Trophoblast cell (in vitro differentiated cells and primary cell): ENCODE measurements around the gene RORC.
A peak's percentile ranks its signal among the peaks of the same experiment; 100 is the strongest.

Experiments
- DNase-seq, 2 donors: peaks; one replicate each; pipeline ENCODE4 v3.0.0-alpha.2; 2016
- H2AFZ ChIP-seq: 2 replicates; pipeline ENCODE4 v1.6.1; 2013; ENCODE audit warnings: low read length, moderate library complexity, mild to moderate bottlenecking; ENCODE audit not compliant: insufficient read depth, poor library complexity
- H2AK5ac ChIP-seq: 2 replicates; pipeline ENCODE4 v1.6.1; 2013; ENCODE audit warnings: mild to moderate bottlenecking, low read length
- H2BK120ac ChIP-seq: 2 replicates; pipeline ENCODE4 v1.6.1; 2013; ENCODE audit warnings: low read length, mild to moderate bottlenecking, moderate library complexity; ENCODE audit not compliant: insufficient read depth, poor library complexity
- H2BK12ac ChIP-seq: 2 replicates; pipeline ENCODE4 v1.6.1; 2013; ENCODE audit warnings: mild to moderate bottlenecking, low read length, moderate library complexity
- H2BK5ac ChIP-seq: 2 replicates; pipeline ENCODE4 v1.6.1; 2013; ENCODE audit warnings: low read length, low read depth, moderate library complexity, mild to moderate bottlenecking; ENCODE audit not compliant: poor library complexity
- H3K14ac ChIP-seq: 2 replicates; pipeline ENCODE4 v1.6.1; 2013; ENCODE audit warnings: mild to moderate bottlenecking, low read length
- H3K18ac ChIP-seq: 2 replicates; pipeline ENCODE4 v1.6.1; 2013; ENCODE audit warnings: mild to moderate bottlenecking, low read length
- H3K23ac ChIP-seq: 2 replicates; pipeline ENCODE4 v1.6.1; 2013; ENCODE audit warnings: low read length
- H3K27ac ChIP-seq: 2 replicates; pipeline ENCODE4 v1.5.1; 2013; ENCODE audit warnings: low read depth, mild to moderate bottlenecking, inconsistent platforms, low read length, moderate library complexity
- H3K27me3 ChIP-seq: 2 replicates; pipeline ENCODE4 v1.6.1; 2013; ENCODE audit warnings: inconsistent platforms, mild to moderate bottlenecking, low read length, moderate library complexity; ENCODE audit not compliant: insufficient read depth
- H3K36me3 ChIP-seq, 2 experiments: 1 replicate in 1 of 2; 2 replicates in 1 of 2; pipeline ENCODE4 v1.6.1; 2013; ENCODE audit warnings: low read length in 2 of 2, mild to moderate bottlenecking in 2 of 2, moderate library complexity in 1 of 2; ENCODE audit not compliant: insufficient read depth in 2 of 2, control insufficient read depth in 1 of 2
- H3K4ac ChIP-seq: 2 replicates; pipeline ENCODE4 v1.6.1; 2013; ENCODE audit warnings: low read depth, mild to moderate bottlenecking, low read length, moderate library complexity
- H3K4me1 ChIP-seq, 2 experiments: 1 replicate in 1 of 2; 2 replicates in 1 of 2; pipeline ENCODE4 v1.6.1; 2013; ENCODE audit warnings: low read length in 2 of 2, mild to moderate bottlenecking in 2 of 2, moderate library complexity in 1 of 2; ENCODE audit not compliant: insufficient read depth in 2 of 2, control insufficient read depth in 1 of 2
- H3K4me2 ChIP-seq: 2 replicates; pipeline ENCODE4 v1.6.1; 2013; ENCODE audit warnings: inconsistent platforms, mild to moderate bottlenecking, low read length, moderate library complexity
- H3K4me3 ChIP-seq: 2 replicates; pipeline ENCODE4 v1.5.1; 2013; ENCODE audit warnings: mild to moderate bottlenecking, low read depth, low read length, inconsistent platforms
- H3K79me1 ChIP-seq: one replicate; pipeline ENCODE4 v1.6.1; 2013; ENCODE audit warnings: low read length
- H3K79me2 ChIP-seq: 2 replicates; pipeline ENCODE4 v1.6.1; 2013; ENCODE audit warnings: low read length, mild to moderate bottlenecking; ENCODE audit not compliant: control insufficient read depth, insufficient read depth, poor library complexity
- H3K9ac ChIP-seq: 2 replicates; pipeline ENCODE4 v1.6.1; 2013; ENCODE audit warnings: mild to moderate bottlenecking, low read length
- H3K9me3 ChIP-seq: 2 replicates; pipeline ENCODE4 v1.6.1; 2013; ENCODE audit warnings: low read depth, mild to moderate bottlenecking, control low read depth, inconsistent platforms, low read length; ENCODE audit not compliant: insufficient read depth
- H4K12ac ChIP-seq: 2 replicates; pipeline ENCODE4 v1.6.1; 2013; ENCODE audit warnings: low read depth, mild to moderate bottlenecking, low read length, moderate library complexity
- H4K8ac ChIP-seq: 2 replicates; pipeline ENCODE4 v1.6.1; 2013; ENCODE audit warnings: low read depth, mild to moderate bottlenecking, low read length, moderate library complexity
- H4K91ac ChIP-seq: one replicate; pipeline ENCODE4 v1.6.1; 2013; ENCODE audit warnings: low read depth, mild to moderate bottlenecking, low read length, moderate library complexity
- WGBS: extraction: QIAGEN DNeasy Blood & Tissue Kit; methylation state at CpG from one replicate; pipeline ENCODE4 v1.1.7; 2013; ENCODE audit warnings: missing lambda C conversion rate; ENCODE audit not compliant: insufficient read length, insufficient coverage; ENCODE audit errors: extremely low coverage; 5-methylcytosine and 5-hydroxymethylcytosine counted together

RORC gene

DNA sequence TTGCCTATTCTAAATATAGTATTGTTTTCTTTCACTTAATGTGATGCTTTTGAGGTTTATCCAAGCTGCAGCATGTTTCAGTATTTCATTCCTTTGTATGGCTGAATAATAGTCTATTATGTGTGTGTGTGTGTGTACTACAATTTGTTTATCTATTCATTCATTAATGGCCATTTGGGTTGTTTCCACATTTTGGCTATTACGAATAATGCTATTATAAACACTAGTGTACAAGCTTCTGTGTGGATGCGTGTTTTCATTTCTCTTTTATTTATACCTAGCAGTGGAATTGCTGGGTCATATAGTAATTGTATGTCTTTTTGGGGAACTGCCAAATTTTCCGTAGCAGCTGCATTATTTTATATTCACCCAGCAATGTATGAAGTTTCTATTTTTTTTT lies 36.9 kb upstream of the RORC start:
- Histone ChIP-seq H3K9me3 (no peaks in the 10 kb centered on the region), H2BK12ac (no peak overlapping the region), H3K18ac (no peak overlapping the region), H3K4me1 (peaks cover 0 to 4% of the 10 kb centered on the region in 2 experiments), H2AFZ (no peak overlapping the region), H4K8ac (no peak overlapping the region), H3K14ac (no peak overlapping the region), H3K23ac (no peak overlapping the region), H4K12ac (no peak overlapping the region), H2AK5ac (no peak overlapping the region), H2BK5ac (no peak overlapping the region), H3K9ac (no peak overlapping the region), H3K79me2 (no peaks in the 10 kb centered on the region), H3K4me2 (no peak overlapping the region), H3K4me3 (no peak overlapping the region), H3K36me3 (no peaks in the 10 kb centered on the region), H4K91ac (no peak overlapping the region), H3K79me1 (no peaks in the 10 kb centered on the region), H3K27ac (no peak overlapping the region), H3K27me3 (no peaks in the 10 kb centered on the region), H2BK120ac (no peak overlapping the region), H3K4ac (no peak overlapping the region)
- WGBS: no CpG with 5 or more reads among the region's 3 CpGs
- DNase-seq: no peak

DNA sequence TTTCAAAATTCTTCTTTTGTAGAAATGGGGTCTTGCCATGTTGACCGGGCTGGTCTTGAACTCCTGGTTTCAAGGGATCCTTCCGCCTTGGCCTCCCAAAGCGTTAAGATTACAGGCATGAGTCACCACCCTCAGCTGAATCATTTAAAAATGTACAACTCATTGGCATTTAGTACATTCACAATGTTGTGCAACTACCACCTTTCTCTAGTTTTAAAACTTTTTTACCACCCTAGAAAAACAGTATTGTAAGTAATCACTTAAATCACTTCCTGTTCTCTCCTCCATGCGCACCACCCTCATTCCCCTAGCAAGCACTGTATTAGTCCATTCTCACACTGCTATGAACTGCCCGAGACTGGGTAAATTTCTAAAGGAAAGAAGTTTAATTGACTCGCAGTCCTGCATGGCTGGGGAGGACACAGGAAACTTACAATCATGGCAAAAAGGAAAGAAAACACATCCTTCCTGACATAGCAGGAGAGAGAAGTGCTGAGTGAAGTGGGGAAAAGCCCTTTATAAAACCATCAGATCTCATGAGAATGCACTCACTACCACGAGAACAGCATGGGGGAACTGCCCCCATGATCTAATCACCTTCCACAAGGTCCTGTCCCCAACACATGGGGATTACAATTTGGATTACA lies 36.3 kb upstream of the RORC start:
- no peak overlapping the region for H4K91ac ChIP-seq
- H2AFZ ChIP-seq: no peak overlapping the region
- no peak overlapping the region for H2BK120ac ChIP-seq
- no peak overlapping the region for H3K27ac ChIP-seq
- WGBS: no CpG with 5 or more reads among the region's 7 CpGs
- no peaks in the 10 kb centered on the region for H3K9me3 ChIP-seq
- H2BK12ac ChIP-seq: no peak overlapping the region
- DNase-seq: peak; percentile 77 to 95
- peaks cover 0 to 4% of the 10 kb centered on the region in 2 experiments for H3K4me1 ChIP-seq
- H3K9ac ChIP-seq: no peak overlapping the region
- no peak overlapping the region for H3K4me3 ChIP-seq
- no peak overlapping the region for H4K8ac ChIP-seq
- H2BK5ac ChIP-seq: no peak overlapping the region
- H3K36me3 ChIP-seq: no peaks in the 10 kb centered on the region
- H3K14ac ChIP-seq: no peak overlapping the region
- no peak overlapping the region for H2AK5ac ChIP-seq
- no peaks in the 10 kb centered on the region for H3K79me1 ChIP-seq
- H3K18ac ChIP-seq: no peak overlapping the region
- no peak overlapping the region for H3K23ac ChIP-seq
- H3K4me2 ChIP-seq: no peak overlapping the region
- H3K79me2 ChIP-seq: no peaks in the 10 kb centered on the region
- H3K27me3 ChIP-seq: no peaks in the 10 kb centered on the region
- no peak overlapping the region for H3K4ac ChIP-seq
- H4K12ac ChIP-seq: no peak overlapping the region

DNA sequence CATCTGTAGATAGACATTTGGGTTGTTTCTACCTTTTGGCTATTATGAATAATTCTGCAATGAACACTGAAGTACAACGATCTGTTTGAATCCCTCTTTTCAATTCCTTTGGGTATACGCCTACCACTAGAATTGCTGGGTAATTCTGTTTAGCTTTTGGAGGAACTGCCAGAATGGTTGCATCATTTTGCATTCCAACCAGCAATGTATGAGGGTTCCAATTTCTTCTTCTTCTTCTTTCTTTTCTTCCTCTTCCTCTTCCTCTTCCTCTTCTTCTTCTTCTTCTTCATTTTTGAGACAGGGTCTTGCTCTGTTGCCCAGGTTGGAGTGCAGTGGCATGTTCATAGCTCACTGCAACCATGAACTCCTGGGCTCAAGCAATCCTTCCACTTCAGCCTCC lies 35.7 kb upstream of the RORC start:
- no peak overlapping the region for H4K8ac ChIP-seq
- no CpG with 5 or more reads among the region's 2 CpGs for WGBS
- no peak overlapping the region for H3K18ac ChIP-seq
- no peak overlapping the region for H3K14ac ChIP-seq
- no peak overlapping the region for H4K12ac ChIP-seq
- no peak overlapping the region for H3K27ac ChIP-seq
- H3K9ac ChIP-seq: no peak overlapping the region
- H3K9me3 ChIP-seq: no peaks in the 10 kb centered on the region
- H3K27me3 ChIP-seq: no peaks in the 10 kb centered on the region
- no peaks in the 10 kb centered on the region for H3K79me1 ChIP-seq
- H3K4me2 ChIP-seq: no peak overlapping the region
- no peak overlapping the region for H2BK5ac ChIP-seq
- H3K36me3 ChIP-seq: no peaks in the 10 kb centered on the region
- H3K79me2 ChIP-seq: no peaks in the 10 kb centered on the region
- H2AFZ ChIP-seq: no peak overlapping the region
- no peak overlapping the region for H3K23ac ChIP-seq
- DNase-seq: peak in 1 of 2 donors; percentile 88
- no peak overlapping the region for H4K91ac ChIP-seq
- no peak overlapping the region for H3K4ac ChIP-seq
- no peak overlapping the region for H2BK120ac ChIP-seq
- no peak overlapping the region for H2BK12ac ChIP-seq
- H3K4me1 ChIP-seq: peaks cover 0 to 4% of the 10 kb centered on the region in 2 experiments
- no peak overlapping the region for H3K4me3 ChIP-seq
- H2AK5ac ChIP-seq: no peak overlapping the region

DNA sequence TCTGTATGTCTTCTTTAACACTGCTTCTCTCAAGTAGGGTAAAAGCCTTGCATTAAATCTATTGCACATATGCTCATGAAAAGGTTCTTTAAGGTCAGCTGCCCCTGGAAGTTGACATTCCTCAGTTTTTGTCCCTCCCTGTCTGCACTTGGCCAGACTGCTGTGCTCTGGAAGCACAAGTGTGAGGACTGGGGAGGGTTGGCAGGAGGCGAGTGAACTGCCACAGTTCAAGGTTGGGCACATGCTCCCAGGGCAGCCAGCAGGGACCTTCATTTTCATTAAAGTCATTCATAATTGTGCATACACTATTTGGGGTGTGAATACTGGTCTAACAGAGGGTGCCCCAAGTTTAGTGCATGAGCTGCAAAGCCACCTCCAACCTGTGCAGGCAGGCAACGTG lies 32.8 kb upstream of the RORC start:
- H4K91ac ChIP-seq: no peak overlapping the region
- H3K4me3 ChIP-seq: no peak overlapping the region
- no peaks in the 10 kb centered on the region for H3K27me3 ChIP-seq
- no peak overlapping the region for H2BK120ac ChIP-seq
- peaks cover 19 to 20% of the 10 kb centered on the region in 2 experiments for H3K4me1 ChIP-seq
- no peak overlapping the region for H3K27ac ChIP-seq
- H3K4me2 ChIP-seq: no peak overlapping the region
- no peak overlapping the region for H2BK12ac ChIP-seq
- DNase-seq: no peak
- H4K8ac ChIP-seq: no peak overlapping the region
- H3K14ac ChIP-seq: no peak overlapping the region
- H3K9ac ChIP-seq: no peak overlapping the region
- H3K4ac ChIP-seq: no peak overlapping the region
- H2AK5ac ChIP-seq: no peak overlapping the region
- no peaks in the 10 kb centered on the region for H3K36me3 ChIP-seq
- no peak overlapping the region for H2AFZ ChIP-seq
- no peak overlapping the region for H3K23ac ChIP-seq
- WGBS: no CpG with 5 or more reads among the region's 2 CpGs
- H3K79me1 ChIP-seq: peaks cover 15% of the 10 kb centered on the region
- H3K9me3 ChIP-seq: no peaks in the 10 kb centered on the region
- H4K12ac ChIP-seq: no peak overlapping the region
- H3K18ac ChIP-seq: no peak overlapping the region
- H2BK5ac ChIP-seq: no peak overlapping the region
- H3K79me2 ChIP-seq: peaks cover 4% of the 10 kb centered on the region
